HG03097 (cell line): Measurements from ENCODE around the gene CDC37L1.

Experiments
- ATAC-seq: cut with Tn5 transposase; IDR thresholded peaks from one replicate; pipeline ENCODE4 v1.9.1; 2021; ENCODE audit not compliant: unreplicated experiment, low FRiP score

Gene CDC37L1

GRCh38 chr9:4709380-4709779 lies 30.0 kb downstream of the CDC37L1 start:
- ATAC-seq: no peak

DNA sequence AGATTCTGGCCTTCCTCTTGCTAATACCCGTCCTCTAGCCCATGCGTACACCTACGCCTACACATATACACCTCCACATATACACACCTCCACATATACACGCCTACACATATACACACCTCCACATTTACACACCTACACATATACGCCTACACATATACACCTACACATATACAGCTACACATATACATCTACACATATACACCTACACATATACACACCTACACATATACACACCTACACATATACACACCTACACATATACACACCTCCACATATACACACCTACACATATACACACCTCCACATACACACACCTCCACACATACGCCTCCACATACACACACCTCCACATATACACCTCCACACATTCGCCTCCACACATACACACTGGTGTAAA lies 34.5 kb downstream of the CDC37L1 start:
- ATAC-seq: no peak

DNA sequence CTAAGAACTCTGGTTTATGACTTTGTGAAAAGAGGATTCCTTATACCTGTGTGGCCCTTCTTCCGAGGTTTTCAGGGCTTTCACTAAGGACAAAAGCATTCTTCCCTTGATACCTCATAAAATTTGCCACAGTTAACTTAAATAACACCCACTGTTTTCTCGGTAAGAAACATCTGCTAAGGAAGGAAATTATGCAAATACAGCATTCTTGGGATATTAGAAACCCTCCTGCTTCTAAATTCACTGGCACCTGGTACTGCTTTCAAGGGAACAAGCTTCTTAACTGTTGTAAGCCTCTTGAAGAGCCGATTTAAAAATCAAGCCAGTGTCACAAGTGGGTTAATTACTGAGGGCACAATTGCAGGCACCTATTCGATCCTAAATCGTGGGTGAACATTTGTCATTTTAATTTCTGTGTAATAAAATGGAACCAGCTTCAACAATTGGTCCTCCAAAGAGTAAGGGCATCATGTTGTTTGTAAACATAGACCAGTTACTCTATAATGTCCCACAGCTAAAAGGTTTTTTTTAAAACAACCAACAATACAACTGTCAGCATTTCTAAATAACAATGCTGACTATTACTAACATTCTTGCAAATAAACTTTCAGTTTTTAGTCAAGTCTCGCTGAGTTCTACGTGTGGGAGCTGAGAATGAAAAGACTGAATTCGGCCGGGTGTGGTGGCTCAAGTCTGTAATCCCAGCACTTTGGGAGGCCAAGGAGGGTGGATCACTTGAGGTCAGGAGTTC lies 35.1 kb downstream of the CDC37L1 start:
- no peak for ATAC-seq

GRCh38 chr9:4716163-4716562 lies 36.8 kb downstream of the CDC37L1 start:
- ATAC-seq: no peak

- ATAC-seq: no peak
These were observed 38.4 kb downstream of the CDC37L1 start for GRCh38 chr9:4717815-4718214.

DNA sequence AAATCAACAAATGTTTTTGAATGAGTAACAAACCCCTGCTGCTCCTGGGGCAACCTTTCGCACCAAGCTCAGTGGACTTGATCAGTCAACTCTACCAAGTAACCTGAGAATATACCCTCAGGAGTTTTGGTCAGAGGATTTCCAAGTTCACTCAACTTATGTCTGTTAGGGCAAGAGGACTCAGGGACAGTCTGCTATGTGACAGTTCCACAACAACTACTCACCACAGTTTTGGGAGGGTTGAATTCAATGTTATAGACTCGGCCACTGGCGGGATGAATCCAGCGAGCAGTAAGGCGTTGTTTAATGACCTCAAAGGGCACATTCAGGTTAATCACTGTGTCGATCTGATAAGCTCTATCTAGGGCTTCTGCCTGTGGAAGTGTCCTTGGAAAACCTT lies 39.5 kb downstream of the CDC37L1 start:
- ATAC-seq: no peak

GRCh38 chr9:4721736-4722135 lies 42.4 kb downstream of the CDC37L1 start:
- ATAC-seq: no peak

- ATAC-seq: no peak
These were observed 46.5 kb downstream of the CDC37L1 start for GRCh38 chr9:4725706-4726442.

DNA sequence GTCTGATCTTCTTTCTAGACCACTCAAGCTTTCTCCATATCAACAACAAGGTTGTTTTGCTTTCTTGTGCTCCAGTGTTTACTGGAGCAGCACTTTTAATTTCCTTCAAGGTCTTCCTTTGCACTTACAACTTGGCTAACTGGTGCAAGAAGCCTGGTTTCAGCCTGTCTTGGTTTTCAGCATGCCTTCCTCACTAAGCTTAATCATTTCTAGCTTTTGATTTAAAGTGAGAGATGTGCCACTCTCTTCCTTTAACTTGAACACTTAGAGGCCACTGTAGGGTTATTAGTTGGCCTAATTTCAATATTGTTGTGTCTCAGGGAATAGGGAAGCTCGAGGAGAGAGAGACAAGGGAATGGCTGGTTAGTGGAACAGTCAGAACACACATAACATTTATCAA lies 48.2 kb downstream of the CDC37L1 start:
- no peak for ATAC-seq

- no peak for ATAC-seq
These were observed 53.5 kb downstream of the CDC37L1 start for GRCh38 chr9:4732890-4733289.

DNA sequence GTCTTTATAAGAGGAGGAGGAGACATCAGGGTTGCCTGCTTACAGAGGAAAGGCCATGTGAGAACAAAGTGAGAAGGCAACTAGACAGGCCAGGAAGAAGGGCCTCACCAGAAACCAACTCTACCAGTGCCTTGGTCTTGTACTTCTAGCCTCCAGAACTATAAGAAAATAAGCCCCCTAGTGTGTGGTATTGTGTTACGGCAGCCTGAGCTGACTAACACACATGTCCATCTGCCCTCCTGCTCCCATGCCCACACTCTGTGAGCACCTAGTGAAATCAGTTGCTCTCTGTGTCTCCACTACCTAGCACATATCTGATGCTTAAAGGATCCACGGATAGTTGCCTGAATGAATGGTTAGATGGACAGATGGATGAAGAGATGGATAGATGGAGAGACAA lies 54.8 kb downstream of the CDC37L1 start:
- no peak for ATAC-seq

DNA sequence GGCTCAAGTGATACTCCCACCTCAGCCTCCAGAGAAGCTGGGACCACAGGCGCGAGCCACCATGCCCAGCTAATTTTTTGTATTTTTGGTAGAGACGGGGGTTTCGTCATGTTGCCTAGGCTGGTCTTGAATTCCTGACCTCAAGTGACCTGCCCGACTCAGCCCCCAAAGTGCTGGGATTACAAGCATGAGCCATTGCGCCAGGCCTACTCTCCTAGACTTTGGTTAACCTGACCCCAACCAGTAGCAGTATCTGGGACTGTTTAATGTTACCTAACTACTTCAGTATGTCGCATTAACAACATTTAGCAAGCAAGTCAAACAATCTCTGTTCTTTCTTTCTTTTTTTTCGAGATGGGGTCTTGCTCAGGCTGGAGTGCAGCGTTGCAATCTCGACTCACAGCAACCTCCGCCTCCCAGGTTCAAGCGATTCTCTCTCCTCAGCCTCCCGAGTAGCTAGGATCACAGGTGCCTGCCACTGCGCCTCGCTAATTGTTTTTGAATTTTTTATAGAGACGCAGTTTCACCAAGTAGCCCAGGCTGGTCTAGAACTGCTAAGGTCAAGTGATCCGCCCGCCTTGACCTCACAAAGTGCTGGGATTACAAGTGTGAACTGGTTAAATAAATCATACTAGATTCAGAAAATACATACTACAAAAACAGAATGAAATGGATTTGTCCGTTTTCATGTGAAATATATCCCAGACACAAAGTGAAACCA lies 59.7 kb downstream of the CDC37L1 start:
- ATAC-seq: no peak

DNA sequence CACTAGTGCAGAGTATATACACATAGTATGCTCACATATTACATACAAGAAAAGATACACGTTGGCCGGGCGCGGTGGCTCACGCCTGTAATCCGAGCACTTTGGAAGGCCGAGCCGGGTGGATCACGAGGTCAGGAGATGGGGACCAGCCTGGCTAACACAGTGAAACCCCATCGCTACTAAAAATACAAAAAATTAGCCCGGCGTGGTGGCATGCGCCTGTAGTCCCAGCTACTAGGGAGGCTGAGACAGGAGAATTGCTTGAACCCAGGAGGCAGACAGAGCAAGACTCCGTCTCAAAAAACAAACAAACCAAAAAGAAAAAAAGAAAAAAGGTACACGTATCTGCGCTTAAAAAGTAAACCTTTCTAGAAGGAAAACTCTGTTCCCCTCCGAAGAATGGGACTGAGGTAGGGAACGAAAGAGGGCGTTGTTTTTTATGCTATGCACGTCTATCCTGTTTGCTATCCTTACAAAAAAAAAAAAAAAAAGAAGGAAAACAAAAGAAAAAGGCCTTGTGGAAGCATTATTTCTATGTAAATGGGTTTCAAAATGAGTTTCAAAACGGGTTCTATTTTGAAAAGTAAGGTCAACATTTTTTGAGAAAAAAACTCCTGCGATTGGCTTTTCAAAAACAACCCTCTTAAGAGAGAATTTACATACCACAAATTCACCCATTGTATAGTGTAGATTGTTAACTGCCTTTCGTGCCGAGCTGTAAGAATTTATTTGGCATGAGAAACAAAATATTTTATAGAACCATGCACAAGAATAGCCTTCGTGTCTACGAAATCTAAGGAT lies 60.4 kb downstream of the CDC37L1 start:
- ATAC-seq: no peak

DNA sequence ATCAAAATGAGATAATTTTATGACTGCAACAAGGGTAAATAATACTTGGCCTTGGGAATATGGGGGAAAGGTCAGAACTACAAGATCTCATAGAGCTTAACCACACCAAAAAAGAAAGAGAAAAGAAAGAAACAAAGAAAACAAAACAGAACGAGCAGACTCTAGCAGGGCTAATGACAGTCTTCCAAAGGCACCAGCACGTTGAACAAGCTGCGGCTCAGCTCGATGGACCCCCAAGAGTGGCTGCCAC lies 60.9 kb downstream of the CDC37L1 start:
- no peak for ATAC-seq

DNA sequence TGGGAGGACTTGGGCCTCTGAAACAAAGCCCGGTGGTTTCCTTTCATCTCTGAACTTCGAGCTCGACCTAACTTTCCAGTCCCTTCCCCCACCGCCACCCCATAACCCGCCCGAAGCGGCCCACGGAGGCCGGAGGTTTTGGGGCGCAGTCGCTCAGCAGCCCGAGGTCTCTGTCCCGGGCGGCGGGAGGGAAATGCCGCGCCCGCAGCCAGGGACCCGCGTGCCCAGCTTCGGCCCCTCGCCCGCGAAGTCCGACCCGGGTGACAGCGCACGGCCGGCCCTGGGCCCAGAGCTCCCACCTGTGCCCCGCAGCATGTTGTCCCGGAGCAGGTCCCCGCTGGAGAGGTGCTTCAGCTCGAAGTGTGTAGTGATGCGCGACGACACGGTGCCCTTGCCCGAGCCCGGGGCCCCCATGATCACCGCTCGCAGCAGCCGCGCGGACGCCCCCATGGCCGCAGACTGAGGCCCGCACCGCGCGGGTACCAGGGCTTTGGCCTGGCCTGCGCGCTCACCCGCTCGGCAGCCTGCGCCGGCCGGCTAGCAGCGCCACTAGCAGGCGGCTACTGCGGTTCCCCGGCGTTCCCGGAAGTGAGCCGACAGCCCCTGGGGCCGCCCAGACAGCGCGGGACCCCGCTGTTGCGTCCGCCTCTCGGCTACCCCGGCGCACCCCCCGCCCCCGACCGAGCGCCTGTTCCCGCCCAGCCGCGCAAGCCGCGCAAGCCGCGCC lies 61.4 kb downstream of the CDC37L1 start, which contains the start of gene AK3:
AK3 (minus strand) TSS at position 565 of the 727 bp plus-strand sequence; CDS start at position 450, 115 bp downstream.
- ATAC-seq: peak; percentile 88

DNA sequence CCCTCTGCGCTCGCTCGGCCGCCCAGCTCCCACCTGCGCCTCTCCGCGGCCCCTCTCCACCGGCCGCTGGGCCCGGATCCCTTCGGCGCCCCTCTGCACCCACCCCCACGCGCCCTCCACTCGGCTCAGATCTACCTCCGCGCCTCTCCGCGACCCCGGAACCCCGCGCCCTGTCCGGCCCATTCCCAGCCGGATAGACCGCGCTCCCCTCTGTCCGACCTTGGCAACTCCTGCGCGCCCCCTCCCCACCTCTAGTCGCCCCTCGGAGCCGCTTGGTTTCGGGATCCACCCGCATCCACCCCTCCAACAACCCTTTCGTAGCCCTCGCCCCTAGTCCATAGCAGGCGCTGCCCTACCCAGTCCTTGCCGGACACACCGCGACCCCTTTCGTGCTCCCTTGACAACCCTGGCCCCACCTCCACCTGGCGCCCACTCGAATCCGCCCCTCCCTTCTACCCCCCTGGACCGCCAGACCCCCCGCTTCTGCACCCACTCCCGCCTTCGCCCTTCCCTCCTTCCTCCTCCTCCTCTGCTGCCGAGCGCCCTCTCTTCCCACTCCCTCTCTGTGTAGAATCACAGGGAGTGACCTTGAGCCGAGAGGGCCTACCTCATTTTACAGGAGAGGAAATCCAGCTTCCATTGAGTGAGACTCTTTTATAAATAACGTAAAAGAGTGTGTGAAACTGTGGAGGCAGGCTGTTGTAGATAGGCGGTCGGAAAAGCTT lies 62.2 kb downstream of the CDC37L1 start:
- no peak for ATAC-seq

- ATAC-seq: no peak
These were observed 62.9 kb downstream of the CDC37L1 start for GRCh38 chr9:4742246-4742645.

DNA sequence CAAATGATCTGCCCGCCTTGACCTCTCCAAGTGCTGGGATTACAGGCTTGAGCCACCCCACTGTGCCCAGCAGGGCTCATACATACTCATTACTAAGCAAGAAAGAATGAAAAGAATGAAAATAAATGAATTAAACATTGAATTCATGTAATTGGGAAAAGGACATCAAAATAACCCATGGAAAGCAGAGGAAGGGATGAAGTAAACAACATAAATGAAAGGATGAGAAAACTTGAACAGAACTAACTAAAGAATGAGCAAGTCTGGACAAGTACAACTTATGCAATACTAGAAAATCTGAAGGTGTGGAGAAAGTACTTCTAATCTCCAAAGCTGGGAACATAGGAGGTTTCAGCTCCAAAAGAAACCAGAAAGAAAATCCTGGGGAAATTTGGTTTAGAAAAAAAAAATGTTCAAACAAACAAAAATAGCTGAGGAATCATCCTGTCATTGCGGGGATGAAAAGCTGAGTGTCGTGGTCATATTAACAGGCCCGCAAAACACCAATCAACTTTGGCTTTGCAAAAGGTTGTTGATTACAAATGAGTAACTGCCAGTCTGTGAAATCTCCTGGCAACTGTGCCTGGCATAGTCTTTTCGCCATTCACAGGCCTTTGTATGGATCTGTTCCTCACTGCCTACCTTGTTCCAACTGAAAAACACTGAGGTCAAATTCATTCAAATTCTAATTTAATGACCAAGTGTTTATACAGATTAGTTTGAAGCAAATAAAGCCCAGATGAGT lies 63.9 kb downstream of the CDC37L1 start:
- no peak for ATAC-seq
